ENCODE results near the gene BACE1.

- TF ChIP-seq CTCF (IDR thresholded peaks at IDR 0.05), result no peak
- no peak for TF ChIP-seq SIN3A (IDR thresholded peaks at IDR 0.05; ENCODE audit: borderline replicate concordance, low read depth, low read length)
- TF ChIP-seq GABPA (IDR thresholded peaks at IDR 0.05; ENCODE audit: low read depth), result no peak
- no peak; the same call in 1 of the 2 replicates for TF ChIP-seq PBX3 (IDR thresholded peaks at IDR 0.05)
- TF ChIP-seq POLR2AphosphoS5 (IDR thresholded peaks at IDR 0.05; ENCODE audit: low read depth, low read length), result no peak
- TF ChIP-seq EP300 (IDR thresholded peaks at IDR 0.05; ENCODE audit: borderline replicate concordance in 1 of 2, low read depth in 1 of 2, low read length in 1 of 2), result peak in 1 of 2 experiments; percentile 34; a peak in 1 of 4 replicates
- TF ChIP-seq USF2 (IDR thresholded peaks at IDR 0.05; ENCODE audit: borderline replicate concordance, low read depth, low read length), result no peak
- TF ChIP-seq RFX5 (IDR thresholded peaks at IDR 0.05; ENCODE audit: low read length), result 0 out of 2 replicates have a peak, but pooled peaks have one; percentile 41
Observed at GRCh38 chr11:117259417-117259816, 56.6 kb downstream of the BACE1 start.

Data from SK-N-SH (cell line).